Activated B cell treated with CpG ODN at 0.5 μM for 24 hours (primary cell): ENCODE data around the gene RASAL2. TPM values are rescaled to one million over a fixed set of nuclear protein-coding genes. Genes with fewer than 3 reads are reported as not detected.

ENCODE experiments used
- ATAC-seq: fragments of 200-7000 bp; cut with Tn5 transposase; one replicate; pipeline ENCODE4 v1.10.0; 2021; ENCODE audit warnings: low read depth, mild to moderate bottlenecking, moderate library complexity
- CTCF ChIA-PET: fragments of 350-600 bp; sonication (Branson Sonifier 250); formaldehyde crosslinking; loops from one replicate; lab custom pipeline; 2021; ENCODE audit warnings: antibody characterized with exemption; lab: Charles Lee
- POLR2A ChIA-PET: fragments of 350-600 bp; sonication (Branson Sonifier 250); formaldehyde crosslinking; loops from one replicate; lab custom pipeline; 2021; ENCODE audit warnings: antibody characterized with exemption; lab: Charles Lee
- DNase-seq: peaks from one replicate; pipeline ENCODE4 v3.0.0; 2022
- H3K27ac Mint-ChIP-seq: one replicate; pipeline ENCODE4 v1.8.0; 2020; ENCODE audit warnings: mixed read lengths
- H3K27me3 Mint-ChIP-seq: one replicate; pipeline ENCODE4 v1.8.0; 2021; ENCODE audit warnings: mixed read lengths
- H3K36me3 Mint-ChIP-seq: one replicate; pipeline ENCODE4 v1.8.0; 2021; ENCODE audit warnings: low read depth, mixed read lengths
- H3K4me1 Mint-ChIP-seq: one replicate; pipeline ENCODE4 v1.8.0; 2021; ENCODE audit warnings: mixed read lengths
- H3K4me3 Mint-ChIP-seq: one replicate; pipeline ENCODE4 v1.8.0; 2020; ENCODE audit warnings: mild to moderate bottlenecking, mixed read lengths
- H3K9me3 Mint-ChIP-seq: one replicate; pipeline ENCODE4 v1.8.0; 2020; ENCODE audit warnings: mixed read lengths
- CTCF ChIP-seq: fragments of 200-600 bp; IDR thresholded peaks from one replicate; pipeline ENCODE4 v1.8.0; 2022; ENCODE audit warnings: antibody characterized with exemption, mild to moderate bottlenecking
- intact Hi-C: fragments of 100-400 bp; cut with micrococcal nuclease; formaldehyde crosslinking; loops from one replicate; pipeline ENCODE4 v1.15.1; 2024
- total RNA-seq: library from RNA; stranded (reverse); gene quantifications from 2 replicates; pipeline ENCODE4 v1.2.3, GENCODE V29; 2022

RASAL2 gene
- total RNA-seq, 1 donor from 2014 or later: 0.16 TPM

GRCh38 chr1:178335426-178335825, 241.5 kb downstream of the RASAL2 start:
- DNase-seq (no peak), ATAC-seq (no peak)
- TF ChIP-seq CTCF: no peak
- no peak overlapping the region for H3K27ac Mint-ChIP-seq
- H3K9me3 Mint-ChIP-seq: no peaks in the 10 kb centered on the region
- no peak overlapping the region for H3K4me3 Mint-ChIP-seq
- no peaks in the 10 kb centered on the region for H3K36me3 Mint-ChIP-seq
- ChIA-PET POLR2A (no interaction called here), CTCF (no interaction called here)
- no peaks in the 10 kb centered on the region for H3K4me1 Mint-ChIP-seq
- intact Hi-C loops: no loop called here
- H3K27me3 Mint-ChIP-seq: no peaks in the 10 kb centered on the region

DNA sequence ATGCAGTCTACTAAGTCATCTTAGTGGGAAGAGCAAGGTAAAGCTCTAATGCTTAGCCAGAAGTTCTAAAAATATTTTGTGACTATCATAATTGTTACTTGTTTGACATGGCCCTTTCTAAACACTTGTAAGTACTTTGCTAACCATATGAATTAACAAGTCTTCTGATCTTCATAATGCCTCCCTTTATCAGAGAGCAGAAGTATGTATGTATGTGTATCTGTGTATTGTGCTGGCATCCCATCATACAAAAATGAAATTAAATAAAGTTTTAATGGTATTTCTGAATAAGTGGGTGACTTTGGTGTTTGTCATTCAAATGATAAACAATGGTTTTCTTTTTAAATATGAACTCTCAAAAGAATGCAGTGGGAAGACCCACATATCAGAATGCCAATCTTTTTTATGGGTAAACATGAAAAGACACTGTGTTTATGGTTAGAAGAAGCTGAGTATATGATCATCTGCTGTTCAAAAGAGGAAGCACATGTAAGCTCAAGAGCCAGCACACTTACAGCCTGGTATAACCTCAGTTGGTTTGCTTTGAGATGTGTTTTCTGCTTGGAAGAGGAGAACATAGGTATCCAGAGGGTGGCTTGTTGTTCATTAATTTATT, 243.3 kb downstream of the RASAL2 start:
- DNase-seq (no peak), ATAC-seq (no peak)
- POLR2A ChIA-PET: no interaction called here
- TF ChIP-seq CTCF: no peak
- H3K9me3 Mint-ChIP-seq: no peaks in the 10 kb centered on the region
- peaks cover 4% of the 10 kb centered on the region for H3K27me3 Mint-ChIP-seq
- H3K4me1 Mint-ChIP-seq: no peaks in the 10 kb centered on the region
- H3K27ac Mint-ChIP-seq: no peak overlapping the region
- CTCF ChIA-PET: no interaction called here
- no peaks in the 10 kb centered on the region for H3K36me3 Mint-ChIP-seq
- intact Hi-C loops: no loop called here
- H3K4me3 Mint-ChIP-seq: no peak overlapping the region

DNA sequence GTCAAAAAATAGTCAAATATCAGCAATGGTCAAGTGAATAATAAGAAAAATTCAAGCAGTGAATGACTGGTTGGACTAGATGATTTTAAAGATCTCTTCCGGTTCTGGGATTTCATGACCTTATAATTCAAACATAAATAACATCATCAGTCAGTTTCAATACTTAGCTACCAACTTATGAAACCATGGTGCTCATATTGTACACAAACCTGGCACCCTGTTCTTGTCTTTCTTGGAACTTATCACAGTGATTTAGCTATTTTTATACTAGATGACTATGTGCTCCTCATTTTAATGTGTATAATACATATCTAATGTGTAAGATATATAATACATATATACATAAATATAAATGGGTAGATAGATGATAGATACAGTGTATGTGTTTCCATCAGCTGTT, 245.9 kb downstream of the RASAL2 start:
- POLR2A ChIA-PET: no interaction called here
- CTCF ChIA-PET: no interaction called here
- no peaks in the 10 kb centered on the region for H3K36me3 Mint-ChIP-seq
- H3K27ac Mint-ChIP-seq: no peak overlapping the region
- H3K4me1 Mint-ChIP-seq: no peaks in the 10 kb centered on the region
- no peak for TF ChIP-seq CTCF
- DNase-seq (no peak), ATAC-seq (no peak)
- H3K27me3 Mint-ChIP-seq: peaks cover 4% of the 10 kb centered on the region
- H3K4me3 Mint-ChIP-seq: no peak overlapping the region
- no peaks in the 10 kb centered on the region for H3K9me3 Mint-ChIP-seq
- intact Hi-C loops: no loop called here

GRCh38 chr1:178341261-178341956, 247.5 kb downstream of the RASAL2 start:
- Mint-ChIP-seq H3K4me3 (no peak overlapping the region), H3K27me3 (peaks cover 6% of the 10 kb centered on the region), H3K9me3 (no peaks in the 10 kb centered on the region), H3K36me3 (no peaks in the 10 kb centered on the region), H3K27ac (no peak overlapping the region), H3K4me1 (no peaks in the 10 kb centered on the region)
- POLR2A ChIA-PET: no interaction called here
- no peak for ATAC-seq
- no peak for DNase-seq
- intact Hi-C loops: no loop called here
- TF ChIP-seq CTCF: no peak
- CTCF ChIA-PET: no interaction called here

DNA sequence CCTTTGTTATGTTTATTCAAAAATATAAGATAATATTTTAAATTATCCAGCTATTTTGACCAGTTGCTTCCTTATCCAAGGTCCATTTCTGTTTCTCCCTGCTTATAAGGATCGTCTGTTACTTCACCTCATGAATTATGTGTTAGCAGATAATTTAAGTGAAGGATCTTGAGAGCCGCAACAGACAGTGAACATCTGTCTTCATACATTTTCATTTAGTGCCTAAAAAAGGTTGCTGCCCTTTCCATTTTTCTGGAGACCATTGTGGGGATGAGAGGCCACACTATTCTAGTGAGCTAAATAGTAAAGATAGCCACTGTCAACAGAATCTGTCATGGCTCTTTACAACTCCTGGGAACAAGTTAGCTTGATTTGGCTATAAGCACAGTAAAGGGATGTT, 248.8 kb downstream of the RASAL2 start:
- Mint-ChIP-seq H3K4me3 (no peak overlapping the region), H3K9me3 (no peaks in the 10 kb centered on the region), H3K27me3 (peaks cover 6% of the 10 kb centered on the region), H3K4me1 (no peaks in the 10 kb centered on the region), H3K36me3 (no peaks in the 10 kb centered on the region), H3K27ac (no peak overlapping the region)
- ChIA-PET CTCF (interaction anchor here (1.4 kb wide), 1 partner anchor 32 kb away, joined by 3 read pairs; no protein-coding TSS in a partner anchor), POLR2A (no interaction called here)
- intact Hi-C loops: no loop called here
- ATAC-seq (no peak), DNase-seq (no peak)
- TF ChIP-seq CTCF: no peak
